ENCODE measurements around the gene ESAM. TPM values are rescaled to one million over a fixed set of nuclear protein-coding genes. Genes with fewer than 3 reads are reported as not detected.

ESAM gene
- total RNA-seq, 2 experiments from 2014 or later: 0.64 to 0.75 TPM

DNA sequence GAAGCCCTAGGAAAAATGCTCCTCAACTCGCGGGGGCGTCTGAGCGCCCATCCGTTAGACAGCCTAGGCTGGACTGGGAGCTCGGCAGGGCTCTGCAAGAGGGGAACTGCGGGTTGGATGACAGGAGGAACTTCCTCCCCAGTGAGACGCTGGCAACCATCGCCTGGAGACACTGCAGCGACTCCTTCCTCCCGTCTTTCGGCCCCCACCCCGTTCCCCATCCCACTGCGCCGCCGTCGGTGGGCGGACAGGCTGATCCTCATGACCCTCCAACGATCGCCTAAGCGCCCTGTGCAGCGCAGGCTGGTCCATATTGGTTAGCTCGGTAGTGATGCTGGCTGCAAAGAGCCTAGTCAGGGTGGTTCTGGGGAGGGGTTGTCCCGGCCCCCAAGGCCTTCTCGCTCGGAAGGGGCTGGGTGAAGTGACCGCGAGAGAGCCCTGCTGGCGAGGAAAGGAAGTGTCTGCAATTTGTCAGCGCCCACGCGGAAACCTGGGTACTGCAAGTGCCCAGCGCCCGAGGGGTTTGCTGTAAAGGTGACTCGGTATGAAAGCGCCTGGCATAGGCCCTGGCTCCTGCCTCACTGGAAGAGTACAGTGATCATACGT, 21.7 kb downstream of the ESAM start:
- Mint-ChIP-seq H3K27me3 (peaks cover 3% of the 10 kb centered on the region), H3K27ac (no peak overlapping the region), H3K9me3 (no peaks in the 10 kb centered on the region), H3K4me3 (peak overlapping the region; percentile 79), H3K36me3 (peaks cover 1% of the 10 kb centered on the region), H3K4me1 (ENCODE audit: low read depth) (peaks cover 13% of the 10 kb centered on the region)
- intact Hi-C loops (cut with micrococcal nuclease): loop anchor here (1.0 kb wide), 4 partner anchors 23 to 71 kb away; partner anchors contain the start of genes MSANTD2, SIAE and SPA17
- POLR2A ChIA-PET: interaction anchor here (1.6 kb wide), 1 partner anchor 66 kb away, joined by 3 read pairs; no protein-coding TSS in a partner anchor
- peak; percentile 82 for DNase-seq
- CTCF ChIA-PET: interaction anchor here (0.6 to 2.0 kb wide), 8 partner anchors 15 to 136 kb away, joined by 3 to 7 read pairs (median 4); partner anchors contain the start of gene TBRG1

DNA sequence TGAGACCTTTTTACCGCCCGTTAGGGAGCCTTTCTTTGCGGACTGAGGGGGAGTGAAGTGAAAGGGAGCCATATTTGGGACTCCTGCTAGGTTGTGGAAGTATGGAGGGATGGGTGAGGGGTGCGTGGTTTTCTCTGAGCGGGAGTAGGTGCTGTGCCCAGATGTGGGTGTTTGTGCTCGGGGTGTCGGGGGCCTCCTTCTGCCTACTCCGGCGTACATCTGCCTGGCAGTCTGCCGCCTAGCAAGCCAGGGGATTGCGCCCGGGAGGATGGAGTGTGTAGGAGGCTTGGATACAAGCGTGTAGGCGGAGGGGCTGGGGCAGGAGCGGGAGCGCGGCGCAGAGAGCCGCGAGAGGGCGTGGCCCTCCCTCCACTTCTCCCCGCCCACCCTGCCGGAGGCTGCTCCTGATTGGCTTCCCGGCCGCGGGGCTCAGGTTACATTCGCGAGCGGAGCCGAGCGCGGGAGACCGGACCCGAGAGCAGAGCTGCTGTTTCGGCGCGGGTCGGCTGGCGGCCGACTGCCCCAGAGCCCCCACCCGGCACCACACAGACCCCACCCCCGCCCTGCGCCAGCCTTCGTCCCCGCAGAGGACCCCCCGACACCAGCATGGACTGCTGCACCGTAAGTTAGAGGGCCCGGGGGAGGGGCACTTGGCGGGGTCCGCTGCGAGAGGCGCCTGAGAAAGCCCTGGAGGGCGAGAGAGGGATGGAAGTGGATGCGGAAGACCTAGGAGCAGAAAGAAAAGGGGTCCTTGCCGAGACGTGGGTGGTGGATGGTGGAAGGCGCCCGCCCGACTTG, 22.4 kb downstream of the ESAM start, which contains the start of gene NRGN:
Gene NRGN (plus strand): TSS at position 464 of the 798 bp plus-strand sequence. CDS start 143 bp downstream, at position 607.
- H3K4me3 Mint-ChIP-seq: peak within 1 kb of the TSS; percentile 79
- H3K9me3 Mint-ChIP-seq: no peaks in the 10 kb centered on the region
- H3K4me1 Mint-ChIP-seq (ENCODE audit: low read depth): peaks cover 10% of the 10 kb centered on the region
- intact Hi-C loops (cut with micrococcal nuclease): loop anchor here (1.0 kb wide), 4 partner anchors 24 to 70 kb away; partner anchors contain the start of genes MSANTD2, SIAE and SPA17
- POLR2A ChIA-PET: interaction anchor here (1.6 kb wide), 1 partner anchor 67 kb away, joined by 3 read pairs; no protein-coding TSS in a partner anchor
- no peak within 1 kb of the TSS for H3K27ac Mint-ChIP-seq
- H3K27me3 Mint-ChIP-seq: peaks cover 3% of the 10 kb centered on the region
- no peaks in the 10 kb centered on the region for H3K36me3 Mint-ChIP-seq
- DNase-seq: peak; percentile 91
- CTCF ChIA-PET: interaction anchor here (1.3 to 2.0 kb wide), 5 partner anchors 16 to 137 kb away, joined by 3 to 7 read pairs (median 4); partner anchors contain the start of gene TBRG1

DNA sequence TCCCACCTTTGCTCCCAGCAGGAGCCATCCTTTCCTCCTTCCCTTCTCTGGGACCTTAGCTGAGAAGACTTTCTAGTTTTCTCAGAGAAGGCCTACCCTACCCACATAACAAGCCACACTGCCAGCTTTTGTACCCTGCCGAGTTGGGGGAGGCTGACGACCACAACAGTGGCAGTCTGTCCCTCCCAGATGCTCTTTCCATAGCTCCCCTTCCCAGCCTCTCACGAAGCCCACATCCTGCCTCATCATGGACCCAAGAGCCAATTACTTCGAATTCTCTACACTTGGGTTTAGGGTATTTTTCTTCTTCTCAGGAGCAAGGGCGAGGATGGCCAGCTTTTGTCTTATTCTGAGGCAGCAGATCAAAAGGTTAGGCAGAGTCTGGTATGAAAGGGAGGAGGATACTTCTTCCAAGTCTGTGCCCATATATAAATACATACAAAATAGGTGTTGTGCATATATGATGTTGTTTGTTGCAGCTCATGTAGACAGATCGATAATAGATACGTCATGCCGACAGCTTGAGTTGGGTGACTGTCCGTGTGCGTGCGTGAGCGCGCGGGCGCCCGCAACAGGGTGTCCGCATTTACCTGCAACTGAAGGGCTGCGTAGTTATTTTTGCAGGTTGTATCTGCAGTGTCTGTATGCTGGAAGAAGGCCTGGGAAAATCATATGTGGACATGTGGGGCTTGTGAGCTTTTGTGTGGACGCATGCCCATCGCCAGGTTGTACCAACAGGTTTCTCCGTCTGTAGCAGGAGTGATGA, 23.2 kb downstream of the ESAM start:
- H3K9me3 Mint-ChIP-seq: no peaks in the 10 kb centered on the region
- ChIA-PET CTCF (interaction anchor here (0.6 to 2.0 kb wide), 4 partner anchors 10 to 137 kb away, joined by 3 to 5 read pairs (median 4); no protein-coding TSS in a partner anchor), POLR2A (interaction anchor here (1.6 kb wide), 1 partner anchor 67 kb away, joined by 3 read pairs; no protein-coding TSS in a partner anchor)
- no peak for DNase-seq
- H3K27ac Mint-ChIP-seq: no peak overlapping the region
- intact Hi-C loops (cut with micrococcal nuclease): no loop called here
- H3K4me1 Mint-ChIP-seq (ENCODE audit: low read depth): peaks cover 10% of the 10 kb centered on the region
- H3K27me3 Mint-ChIP-seq: peaks cover 3% of the 10 kb centered on the region
- H3K4me3 Mint-ChIP-seq: peak overlapping the region; percentile 79
- H3K36me3 Mint-ChIP-seq: no peaks in the 10 kb centered on the region

DNA sequence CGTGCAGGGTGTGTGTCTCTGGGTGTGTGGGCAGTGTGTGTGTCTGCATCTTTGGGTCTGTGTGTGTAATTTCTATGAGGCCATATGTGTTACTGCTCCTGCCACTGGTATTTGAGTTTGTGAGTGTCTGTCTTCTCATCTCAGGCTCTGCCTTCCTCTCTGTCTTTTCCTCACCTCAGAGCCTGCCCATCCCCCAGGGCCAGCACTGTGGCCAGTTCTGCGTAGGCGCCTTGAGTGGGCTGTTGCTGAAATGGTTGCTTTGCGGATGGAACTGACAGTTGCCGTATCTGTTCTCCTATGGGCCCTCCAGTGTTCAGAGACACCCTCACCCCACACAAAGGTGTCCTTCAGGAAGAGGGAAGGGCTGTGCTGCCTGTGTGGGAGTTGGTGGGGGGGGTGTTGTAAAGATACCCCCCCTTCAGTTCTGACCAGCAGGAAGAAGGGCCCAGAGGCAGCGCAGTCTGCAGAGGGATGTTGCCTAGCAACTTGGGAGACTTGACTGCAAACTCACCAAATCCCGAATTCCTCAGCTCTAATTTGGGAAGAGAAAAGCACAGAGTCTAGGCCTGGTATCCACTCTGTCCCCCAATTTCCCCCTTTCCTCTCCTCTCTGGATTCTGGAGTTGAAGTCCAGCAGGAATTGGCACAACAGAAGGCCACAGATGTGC, 24.3 kb downstream of the ESAM start:
- intact Hi-C loops (cut with micrococcal nuclease): no loop called here
- POLR2A ChIA-PET: interaction anchor here (0.9 kb wide), 1 partner anchor 63 kb away, joined by 4 read pairs; the partner anchor contains the start of gene MSANTD2
- H3K9me3 Mint-ChIP-seq: no peaks in the 10 kb centered on the region

DNA sequence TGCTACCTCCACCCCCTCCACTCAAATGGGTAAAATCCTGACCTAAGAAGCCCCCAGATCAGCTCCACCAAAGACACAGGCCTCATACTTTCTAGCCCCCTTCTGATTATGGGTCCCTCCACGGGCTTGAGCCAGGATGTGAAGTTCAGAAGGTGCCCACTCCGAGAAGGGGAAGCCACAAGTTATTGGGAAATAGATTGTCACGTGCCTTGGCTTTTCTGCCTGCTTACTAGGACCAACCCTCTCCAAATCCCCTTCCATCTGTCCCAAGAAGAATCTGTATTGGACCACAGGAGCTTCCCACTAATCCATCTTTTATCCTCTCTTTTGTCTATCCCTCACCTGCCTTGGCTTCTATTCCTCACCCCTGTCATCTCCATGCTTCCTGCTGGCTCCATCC, 25.4 kb downstream of the ESAM start:
- Mint-ChIP-seq H3K9me3 (no peaks in the 10 kb centered on the region), H3K27me3 (peaks cover 3% of the 10 kb centered on the region), H3K27ac (no peak overlapping the region), H3K4me1 (ENCODE audit: low read depth) (peaks cover 10% of the 10 kb centered on the region), H3K4me3 (no peak overlapping the region), H3K36me3 (no peaks in the 10 kb centered on the region)
- DNase-seq: no peak
- ChIA-PET POLR2A (interaction anchor here (0.9 kb wide), 1 partner anchor 64 kb away, joined by 4 read pairs; the partner anchor contains the start of gene MSANTD2), CTCF (interaction anchor here (1.3 kb wide), 1 partner anchor 9 kb away, joined by 4 read pairs; no protein-coding TSS in a partner anchor)
- intact Hi-C loops (cut with micrococcal nuclease): no loop called here

More for the DNA sequence above, 24.3 kb downstream of the ESAM start:
- H3K4me3 Mint-ChIP-seq: no peak overlapping the region
- peaks cover 3% of the 10 kb centered on the region for H3K27me3 Mint-ChIP-seq
- H3K36me3 Mint-ChIP-seq: no peaks in the 10 kb centered on the region
- H3K4me1 Mint-ChIP-seq (ENCODE audit: low read depth): peaks cover 10% of the 10 kb centered on the region
- H3K27ac Mint-ChIP-seq: no peak overlapping the region
- no peak for DNase-seq
- CTCF ChIA-PET: interaction anchor here (1.2 kb wide), 1 partner anchor 11 kb away, joined by 3 read pairs; no protein-coding TSS in a partner anchor

DNA sequence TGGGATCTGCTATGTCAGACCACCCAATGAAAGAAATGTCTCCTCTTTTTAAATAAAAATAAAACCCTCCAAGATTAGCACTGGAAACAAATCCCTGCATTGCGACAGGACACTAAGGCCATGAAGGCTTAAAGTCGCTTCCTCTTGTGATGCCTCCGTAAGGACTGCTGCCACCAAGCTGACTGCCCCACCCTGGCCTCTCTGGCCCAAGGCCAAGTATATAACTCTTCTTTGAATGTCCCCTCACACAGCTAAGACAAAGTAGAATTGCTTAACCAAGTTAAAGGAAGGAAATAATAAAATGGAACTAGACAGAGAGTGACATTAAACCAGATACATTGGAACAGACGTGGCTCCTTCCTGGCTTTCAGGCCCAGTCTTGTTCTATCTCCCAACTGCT, 29.9 kb downstream of the ESAM start:
- Mint-ChIP-seq H3K4me3 (no peak overlapping the region), H3K4me1 (ENCODE audit: low read depth) (no peaks in the 10 kb centered on the region), H3K27ac (no peak overlapping the region), H3K27me3 (no peaks in the 10 kb centered on the region), H3K9me3 (no peaks in the 10 kb centered on the region), H3K36me3 (no peaks in the 10 kb centered on the region)
- CTCF ChIA-PET: interaction anchor here (0.7 to 1.5 kb wide), 3 partner anchors 14 to 314 kb away, joined by 3 to 5 read pairs (median 3); no protein-coding TSS in a partner anchor
- intact Hi-C loops (cut with micrococcal nuclease): no loop called here
- no peak for DNase-seq
- POLR2A ChIA-PET: no interaction called here

DNA sequence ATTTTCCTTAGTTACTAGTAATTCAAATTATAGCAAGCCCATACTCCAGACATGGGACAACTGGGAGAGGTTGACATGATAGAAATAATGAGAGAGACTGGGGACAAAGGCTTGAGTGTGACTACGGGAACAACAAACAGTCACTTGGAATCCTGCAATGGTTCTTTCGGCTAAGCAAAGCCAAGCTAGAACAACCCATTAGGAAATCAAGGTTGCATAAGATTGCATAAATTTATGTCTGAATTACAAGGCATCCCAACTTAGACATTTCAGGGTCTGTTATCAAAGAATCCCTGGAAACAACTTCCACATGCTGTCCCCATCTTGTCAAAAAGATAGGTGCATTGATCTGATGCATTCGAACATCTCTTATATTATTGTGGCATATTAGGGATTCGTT, 32.5 kb downstream of the ESAM start:
- H3K27me3 Mint-ChIP-seq: peaks cover 7% of the 10 kb centered on the region
- no peak overlapping the region for H3K4me3 Mint-ChIP-seq
- no peaks in the 10 kb centered on the region for H3K4me1 Mint-ChIP-seq (ENCODE audit: low read depth)
- no peaks in the 10 kb centered on the region for H3K9me3 Mint-ChIP-seq
- POLR2A ChIA-PET: no interaction called here
- no peak for DNase-seq
- intact Hi-C loops (cut with micrococcal nuclease): no loop called here
- no peaks in the 10 kb centered on the region for H3K36me3 Mint-ChIP-seq
- CTCF ChIA-PET: no interaction called here
- H3K27ac Mint-ChIP-seq: no peak overlapping the region

DNA sequence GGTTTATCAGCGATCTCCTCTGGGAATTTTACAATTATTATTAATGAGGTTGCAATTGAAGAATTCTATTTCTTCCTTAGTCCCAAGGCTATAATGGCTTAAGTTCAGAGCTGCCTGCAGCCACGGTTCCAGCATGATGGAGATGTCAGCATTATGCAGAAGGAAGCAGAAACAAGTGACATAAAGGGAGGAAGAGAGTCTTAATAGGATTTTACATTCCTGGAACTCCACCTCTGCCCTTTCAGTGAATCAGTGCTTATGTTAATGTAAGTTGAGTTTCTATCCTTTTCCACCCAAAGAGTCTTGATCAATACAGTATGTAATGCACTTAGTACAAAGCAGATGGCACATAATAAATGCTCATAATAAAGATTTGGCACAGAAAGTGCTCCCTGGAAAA, 34.0 kb downstream of the ESAM start:
- Mint-ChIP-seq H3K9me3 (no peaks in the 10 kb centered on the region), H3K36me3 (no peaks in the 10 kb centered on the region), H3K4me3 (no peak overlapping the region), H3K4me1 (ENCODE audit: low read depth) (no peaks in the 10 kb centered on the region), H3K27me3 (peaks cover 7% of the 10 kb centered on the region), H3K27ac (no peak overlapping the region)
- ChIA-PET CTCF (no interaction called here), POLR2A (no interaction called here)
- no peak for DNase-seq
- intact Hi-C loops (cut with micrococcal nuclease): no loop called here

DNA sequence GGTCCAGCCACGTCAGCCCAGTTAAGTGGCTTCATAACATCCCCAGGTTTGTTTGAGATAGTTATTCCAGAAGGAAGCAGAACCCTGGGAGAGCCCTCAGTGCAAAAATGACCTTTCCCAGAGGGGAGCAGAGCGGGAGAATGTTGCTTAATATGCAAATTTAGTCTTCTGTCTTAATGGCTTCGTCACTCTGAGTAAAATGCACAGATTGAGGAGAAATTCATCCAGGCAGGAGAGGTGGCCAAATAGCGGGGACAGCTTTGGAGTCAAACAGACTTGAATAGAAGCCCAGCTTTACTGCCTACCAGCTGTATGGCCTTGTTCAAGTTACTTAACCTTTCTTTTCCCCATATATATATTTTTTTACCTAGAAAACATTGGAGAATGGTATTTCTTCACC, 34.6 kb downstream of the ESAM start:
- Mint-ChIP-seq H3K27me3 (peaks cover 10% of the 10 kb centered on the region), H3K4me1 (ENCODE audit: low read depth) (peaks cover 4% of the 10 kb centered on the region), H3K27ac (no peak overlapping the region), H3K4me3 (no peak overlapping the region), H3K9me3 (no peaks in the 10 kb centered on the region), H3K36me3 (no peaks in the 10 kb centered on the region)
- DNase-seq: no peak
- CTCF ChIA-PET: interaction anchor here (1.0 kb wide), 1 partner anchor 36 kb away, joined by 4 read pairs; no protein-coding TSS in a partner anchor
- POLR2A ChIA-PET: no interaction called here
- intact Hi-C loops (cut with micrococcal nuclease): no loop called here

DNA sequence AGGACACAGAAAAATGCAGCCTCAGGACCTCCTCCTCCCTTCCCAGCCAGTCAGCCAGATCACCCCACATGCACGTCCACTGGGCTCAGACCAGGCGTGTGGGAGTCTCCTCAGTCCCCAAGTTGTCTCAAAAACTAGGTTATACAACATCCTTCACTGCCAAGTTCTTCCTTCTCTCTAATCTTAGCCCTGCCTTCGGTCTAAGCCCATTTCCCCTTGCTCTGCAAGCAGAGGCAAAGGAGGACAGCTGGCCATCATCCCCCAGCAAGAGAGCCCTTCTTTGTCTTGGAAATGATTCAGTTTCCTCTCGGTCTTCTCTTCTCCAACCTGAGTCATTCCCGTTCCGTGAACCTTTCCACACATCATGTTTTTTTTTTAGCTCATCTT, 36.4 kb downstream of the ESAM start:
- no peak for DNase-seq
- ChIA-PET CTCF (no interaction called here), POLR2A (no interaction called here)
- no peaks in the 10 kb centered on the region for H3K36me3 Mint-ChIP-seq
- H3K27me3 Mint-ChIP-seq: peaks cover 11% of the 10 kb centered on the region
- no peaks in the 10 kb centered on the region for H3K9me3 Mint-ChIP-seq
- H3K27ac Mint-ChIP-seq: no peak overlapping the region
- H3K4me3 Mint-ChIP-seq: no peak overlapping the region
- intact Hi-C loops (cut with micrococcal nuclease): no loop called here
- peaks cover 9% of the 10 kb centered on the region for H3K4me1 Mint-ChIP-seq (ENCODE audit: low read depth)

DNA sequence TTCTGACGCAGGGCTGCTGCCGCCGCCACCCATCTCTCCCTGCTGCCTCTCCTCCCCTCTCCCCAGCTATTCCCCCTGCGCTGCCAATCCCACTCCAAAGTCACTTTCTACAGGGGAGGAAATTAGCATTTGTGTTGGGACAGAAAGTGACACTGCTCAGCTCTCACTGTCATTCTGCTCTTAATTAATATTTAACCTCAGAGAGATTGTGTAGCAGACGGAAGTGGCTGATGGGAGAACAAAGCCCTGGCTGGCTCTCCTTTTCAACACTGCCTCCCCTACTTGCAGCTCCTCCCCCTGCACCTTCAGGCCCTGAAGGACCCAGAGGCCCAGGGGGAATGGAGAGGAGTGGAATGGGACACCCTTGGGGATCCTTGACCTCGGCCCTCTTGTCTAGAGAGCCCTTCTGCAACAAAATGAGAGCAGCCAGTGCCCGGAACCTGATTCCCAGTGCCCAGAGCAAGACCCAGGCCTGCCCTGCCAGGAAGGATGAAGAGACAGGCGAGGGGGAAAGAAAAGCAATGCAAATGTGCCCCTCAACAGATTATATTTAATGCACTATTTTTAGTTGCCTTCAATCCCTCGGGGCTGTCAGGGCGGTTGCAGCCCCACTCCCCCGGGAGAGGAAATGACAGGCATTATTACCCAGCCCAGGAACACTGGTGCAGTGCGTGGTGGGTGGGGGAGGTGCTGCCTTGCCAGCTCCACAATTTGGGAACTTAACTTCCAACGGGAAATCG, 36.9 kb downstream of the ESAM start:
- Mint-ChIP-seq H3K4me1 (ENCODE audit: low read depth) (peaks cover 9% of the 10 kb centered on the region), H3K9me3 (no peaks in the 10 kb centered on the region)
- POLR2A ChIA-PET: no interaction called here

More for the DNA sequence above, 36.9 kb downstream of the ESAM start:
- Mint-ChIP-seq H3K4me3 (no peak overlapping the region), H3K36me3 (no peaks in the 10 kb centered on the region), H3K27me3 (peaks cover 11% of the 10 kb centered on the region), H3K27ac (no peak overlapping the region)
- CTCF ChIA-PET: no interaction called here
- intact Hi-C loops (cut with micrococcal nuclease): no loop called here
- DNase-seq: no peak
